Activated T-helper 2 cell treated with anti-CD3 and anti-CD28 coated beads, Interferon-gamma antibody, Interleukin-2, Interleukin-4, amounts not matched to agents 10 μg/mL and 5 μg/mL and 100 μg/mL, durations not matched to agents 14 hours and 24 hours and 36 hours (primary cell): Measurements from ENCODE around the gene SLC39A6. TPM values are rescaled to one million over a fixed set of nuclear protein-coding genes. Genes with fewer than 3 reads are reported as not detected.

Experiments used
- DNase-seq: peaks from one replicate; pipeline ENCODE4 v3.0.0; 2021; ENCODE audit warnings: low spot score
- H3K27ac Mint-ChIP-seq: one replicate; pipeline ENCODE4 v1.8.0; 2021; ENCODE audit warnings: mixed read lengths
- H3K27me3 Mint-ChIP-seq: one replicate; pipeline ENCODE4 v1.8.0; 2021; ENCODE audit warnings: low read depth, mixed read lengths
- H3K36me3 Mint-ChIP-seq: one replicate; pipeline ENCODE4 v1.8.0; 2021; ENCODE audit warnings: low read depth, mixed read lengths
- H3K4me1 Mint-ChIP-seq: one replicate; pipeline ENCODE4 v1.8.0; 2021; ENCODE audit warnings: low read depth, mixed read lengths
- H3K4me3 Mint-ChIP-seq: one replicate; pipeline ENCODE4 v1.8.0; 2021; ENCODE audit warnings: low read depth, mild to moderate bottlenecking, moderate library complexity, mixed read lengths
- H3K9me3 Mint-ChIP-seq: one replicate; pipeline ENCODE4 v1.8.0; 2021; ENCODE audit warnings: mixed read lengths
- intact Hi-C: fragments of 100-400 bp; cut with micrococcal nuclease; formaldehyde crosslinking; loops from one replicate; pipeline ENCODE4 v1.15.1; 2023
- total RNA-seq: library from RNA; stranded (reverse); gene quantifications from 2 replicates; pipeline ENCODE4 v1.2.3, GENCODE V29; 2022

SLC39A6 gene
- total RNA-seq, 1 donor from 2014 or later: 41.7 TPM

GRCh38 chr18:36155851-36156757 is 27.0 kb upstream of the SLC39A6 start:
- H3K27me3 Mint-ChIP-seq: no peaks in the 10 kb centered on the region
- H3K4me3 Mint-ChIP-seq: no peak overlapping the region
- peaks cover 82% of the 10 kb centered on the region for H3K36me3 Mint-ChIP-seq
- intact Hi-C loops: no loop called here
- DNase-seq: no peak
- no peaks in the 10 kb centered on the region for H3K9me3 Mint-ChIP-seq
- H3K27ac Mint-ChIP-seq: no peak overlapping the region
- H3K4me1 Mint-ChIP-seq: peaks cover 16% of the 10 kb centered on the region

GRCh38 chr18:36153771-36154170 is 24.6 kb upstream of the SLC39A6 start:
- no peak overlapping the region for H3K27ac Mint-ChIP-seq
- H3K36me3 Mint-ChIP-seq: peaks cover 83% of the 10 kb centered on the region
- peaks cover 20% of the 10 kb centered on the region for H3K4me1 Mint-ChIP-seq
- no peak for DNase-seq
- H3K9me3 Mint-ChIP-seq: no peaks in the 10 kb centered on the region
- intact Hi-C loops: no loop called here
- H3K4me3 Mint-ChIP-seq: no peak overlapping the region
- H3K27me3 Mint-ChIP-seq: no peaks in the 10 kb centered on the region

GRCh38 chr18:36153203-36153602 is 24.1 kb upstream of the SLC39A6 start:
- intact Hi-C loops: no loop called here
- Mint-ChIP-seq H3K36me3 (peaks cover 81% of the 10 kb centered on the region), H3K9me3 (no peaks in the 10 kb centered on the region), H3K27me3 (no peaks in the 10 kb centered on the region), H3K4me3 (no peak overlapping the region), H3K4me1 (peaks cover 20% of the 10 kb centered on the region), H3K27ac (no peak overlapping the region)
- no peak for DNase-seq

DNA sequence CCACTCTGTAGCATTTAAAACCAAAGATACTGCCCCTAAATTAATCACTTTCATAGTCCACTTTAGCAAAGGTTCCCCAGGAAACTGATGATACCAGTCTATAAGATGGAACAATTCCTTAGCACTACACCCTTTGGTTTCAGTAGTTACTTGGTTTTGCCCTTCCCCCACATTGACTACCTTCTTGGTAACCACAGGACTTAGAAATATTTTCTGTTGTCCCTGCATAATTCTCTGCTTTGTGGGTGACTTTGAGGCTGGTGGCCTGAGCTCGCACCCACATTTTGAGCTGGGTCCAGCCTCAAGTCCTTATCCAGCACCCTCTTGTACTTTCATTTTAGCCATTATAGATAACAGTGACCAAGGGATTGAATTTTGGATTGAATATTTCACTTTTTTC is 23.6 kb upstream of the SLC39A6 start:
- Mint-ChIP-seq H3K27me3 (no peaks in the 10 kb centered on the region), H3K36me3 (peaks cover 81% of the 10 kb centered on the region), H3K4me1 (peaks cover 20% of the 10 kb centered on the region), H3K9me3 (no peaks in the 10 kb centered on the region), H3K27ac (no peak overlapping the region), H3K4me3 (no peak overlapping the region)
- no peak for DNase-seq
- intact Hi-C loops: no loop called here

DNA sequence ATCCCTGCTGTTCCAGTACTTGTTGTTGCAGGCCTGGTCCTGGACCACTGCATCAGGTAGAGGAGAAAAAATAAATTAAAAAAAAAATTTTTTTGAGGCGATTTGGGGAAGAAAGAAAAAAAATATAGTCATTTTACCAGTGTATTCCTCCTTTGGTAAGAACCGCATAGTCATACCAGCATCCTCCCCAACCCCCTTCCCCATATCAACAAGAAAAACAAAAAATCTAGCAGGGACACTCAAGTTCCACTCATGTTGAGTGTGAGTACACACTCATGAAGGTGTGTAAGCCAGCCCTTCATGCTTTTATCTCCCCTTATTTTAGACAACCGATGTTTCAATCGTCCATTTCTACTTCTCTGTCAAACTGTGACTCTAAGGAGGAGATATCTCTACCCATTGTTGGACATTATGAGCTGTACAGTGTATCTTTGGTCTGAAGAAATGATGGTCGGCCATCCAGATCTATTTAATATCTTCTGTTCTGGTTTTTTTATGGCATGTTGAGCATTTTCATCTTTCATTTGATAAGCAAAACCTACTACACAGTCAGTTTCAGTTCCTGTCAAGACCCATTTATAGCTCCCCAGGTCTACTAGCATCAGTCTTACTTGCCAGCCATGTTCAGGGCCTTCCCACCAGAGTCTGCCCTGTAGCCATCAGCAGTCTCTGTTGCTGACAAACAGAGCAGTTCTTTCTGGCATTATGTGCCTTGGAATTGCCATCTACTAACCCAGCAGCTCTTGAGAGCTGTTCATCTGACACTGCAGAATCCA is 20.6 kb upstream of the SLC39A6 start:
- no peak for DNase-seq
- no peak overlapping the region for H3K4me3 Mint-ChIP-seq
- intact Hi-C loops: no loop called here
- peaks cover 85% of the 10 kb centered on the region for H3K36me3 Mint-ChIP-seq
- no peaks in the 10 kb centered on the region for H3K27me3 Mint-ChIP-seq
- no peak overlapping the region for H3K27ac Mint-ChIP-seq
- H3K4me1 Mint-ChIP-seq: peaks cover 16% of the 10 kb centered on the region
- no peaks in the 10 kb centered on the region for H3K9me3 Mint-ChIP-seq

DNA sequence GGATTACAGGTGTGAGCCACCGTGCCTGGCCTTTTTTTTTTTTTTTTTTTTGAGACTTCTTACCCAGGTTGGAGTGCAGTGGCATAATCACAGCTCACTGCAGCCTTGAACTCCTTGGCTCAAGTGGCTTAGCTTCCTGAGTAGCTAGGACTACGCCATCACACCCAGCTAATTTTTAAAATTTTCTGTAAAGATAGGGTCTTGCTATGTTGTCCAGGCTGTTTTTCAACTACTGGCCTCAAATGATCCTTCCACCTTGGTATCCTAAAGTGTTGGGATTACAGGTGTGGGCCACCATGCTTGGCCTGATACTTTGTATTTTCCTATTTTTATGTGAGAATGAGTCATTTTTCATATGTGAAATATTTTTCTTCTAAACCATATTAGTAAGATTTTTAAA is 14.3 kb upstream of the SLC39A6 start:
- no peak overlapping the region for H3K27ac Mint-ChIP-seq
- no peaks in the 10 kb centered on the region for H3K9me3 Mint-ChIP-seq
- H3K36me3 Mint-ChIP-seq: peaks cover 76% of the 10 kb centered on the region
- H3K4me3 Mint-ChIP-seq: no peak overlapping the region
- intact Hi-C loops: no loop called here
- DNase-seq: no peak
- H3K4me1 Mint-ChIP-seq: peaks cover 9% of the 10 kb centered on the region
- H3K27me3 Mint-ChIP-seq: no peaks in the 10 kb centered on the region

DNA sequence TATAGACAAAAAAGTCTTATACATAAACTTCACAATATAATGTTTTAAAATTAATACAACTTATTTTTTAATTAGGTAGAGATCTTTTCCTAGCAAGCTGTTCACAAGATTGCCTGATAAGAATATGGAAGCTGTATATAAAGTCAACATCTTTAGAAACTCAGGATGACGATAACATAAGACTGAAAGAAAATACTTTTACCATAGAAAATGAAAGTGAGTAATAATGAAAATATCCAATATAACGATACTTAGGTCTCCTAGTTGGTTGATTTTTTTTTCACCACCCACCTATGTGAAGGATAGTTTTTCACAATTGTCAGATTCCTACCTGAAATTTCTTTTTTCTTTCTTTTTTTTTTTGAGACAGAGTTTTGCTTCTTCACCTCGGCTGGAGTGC is 13.6 kb upstream of the SLC39A6 start:
- H3K36me3 Mint-ChIP-seq: peaks cover 76% of the 10 kb centered on the region
- no peak overlapping the region for H3K4me3 Mint-ChIP-seq
- no peaks in the 10 kb centered on the region for H3K9me3 Mint-ChIP-seq
- no peak overlapping the region for H3K27ac Mint-ChIP-seq
- H3K4me1 Mint-ChIP-seq: peaks cover 9% of the 10 kb centered on the region
- H3K27me3 Mint-ChIP-seq: no peaks in the 10 kb centered on the region
- DNase-seq: no peak
- intact Hi-C loops: no loop called here

GRCh38 chr18:36141576-36141975 is 12.4 kb upstream of the SLC39A6 start:
- no peaks in the 10 kb centered on the region for H3K27me3 Mint-ChIP-seq
- H3K27ac Mint-ChIP-seq: no peak overlapping the region
- DNase-seq: no peak
- H3K9me3 Mint-ChIP-seq: no peaks in the 10 kb centered on the region
- intact Hi-C loops: no loop called here
- peaks cover 9% of the 10 kb centered on the region for H3K4me1 Mint-ChIP-seq
- H3K36me3 Mint-ChIP-seq: peaks cover 75% of the 10 kb centered on the region
- H3K4me3 Mint-ChIP-seq: no peak overlapping the region

DNA sequence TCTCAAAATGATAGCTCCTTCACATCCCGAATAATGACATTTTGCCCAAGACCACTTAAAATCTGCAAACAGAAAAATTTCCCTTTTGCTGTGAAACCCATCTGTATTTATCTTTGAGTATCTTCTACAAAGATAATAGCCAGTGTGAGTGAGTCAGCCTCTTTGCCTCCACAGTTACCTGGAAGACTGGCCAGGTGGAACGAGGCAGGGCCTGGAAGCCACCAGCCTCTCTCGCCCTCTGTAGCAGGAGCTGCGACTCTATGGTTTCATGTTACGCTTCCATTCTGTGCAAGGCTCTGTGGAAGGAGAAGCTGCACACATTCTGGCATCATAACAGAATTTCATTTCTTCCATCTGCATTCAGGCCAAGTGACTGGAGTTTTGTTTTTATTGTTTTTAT is 10.1 kb upstream of the SLC39A6 start:
- Mint-ChIP-seq H3K9me3 (no peaks in the 10 kb centered on the region), H3K27ac (no peak overlapping the region), H3K4me1 (peaks cover 9% of the 10 kb centered on the region), H3K36me3 (peaks cover 68% of the 10 kb centered on the region), H3K4me3 (no peak overlapping the region), H3K27me3 (no peaks in the 10 kb centered on the region)
- intact Hi-C loops: no loop called here
- DNase-seq: no peak

DNA sequence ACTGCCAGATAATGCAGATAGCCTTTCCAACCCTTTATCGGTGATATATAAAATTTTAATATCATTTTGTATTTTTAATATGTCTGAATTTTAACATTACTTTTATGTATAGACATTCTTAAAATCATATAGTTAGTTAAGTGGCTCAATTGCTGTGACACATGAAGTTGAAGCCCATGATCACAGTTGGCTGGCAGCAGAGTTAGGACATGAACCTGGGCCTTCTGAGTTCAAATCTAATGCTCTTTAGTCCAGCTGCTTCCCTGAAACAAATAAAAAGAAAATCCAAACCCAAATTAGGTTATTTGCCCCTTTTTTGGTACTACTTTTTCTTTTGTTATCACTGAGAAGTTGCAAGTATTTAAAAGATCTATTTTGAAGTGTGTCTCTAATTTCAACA is 6.1 kb upstream of the SLC39A6 start:
- Mint-ChIP-seq H3K4me1 (peaks cover 19% of the 10 kb centered on the region), H3K27ac (no peak overlapping the region), H3K36me3 (peaks cover 62% of the 10 kb centered on the region), H3K27me3 (no peaks in the 10 kb centered on the region), H3K4me3 (no peak overlapping the region), H3K9me3 (no peaks in the 10 kb centered on the region)
- DNase-seq: no peak
- intact Hi-C loops: no loop called here

DNA sequence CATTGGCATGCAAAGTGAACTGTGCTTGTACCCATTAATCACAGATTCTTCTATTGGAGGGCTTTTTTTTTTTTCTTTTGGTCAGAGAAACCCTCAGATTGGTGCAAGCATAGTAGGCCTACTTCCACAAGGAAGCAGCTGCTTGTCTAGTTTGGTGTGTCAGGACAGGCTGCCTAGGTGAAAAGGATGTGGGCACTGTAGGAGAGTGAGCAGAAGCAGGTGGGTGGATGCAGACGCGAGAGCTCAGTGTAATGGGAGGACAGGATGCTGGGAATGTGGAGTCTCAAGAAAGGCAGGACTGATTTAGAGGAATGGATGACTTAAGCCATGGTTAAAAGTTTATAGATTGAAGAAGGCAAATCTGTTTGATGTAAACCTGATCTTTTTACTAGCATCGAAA is 3.6 kb upstream of the SLC39A6 start:
- no peak for DNase-seq
- no peak overlapping the region for H3K27ac Mint-ChIP-seq
- no peaks in the 10 kb centered on the region for H3K9me3 Mint-ChIP-seq
- no peaks in the 10 kb centered on the region for H3K27me3 Mint-ChIP-seq
- intact Hi-C loops: no loop called here
- peaks cover 50% of the 10 kb centered on the region for H3K36me3 Mint-ChIP-seq
- peaks cover 26% of the 10 kb centered on the region for H3K4me1 Mint-ChIP-seq
- H3K4me3 Mint-ChIP-seq: no peak overlapping the region

DNA sequence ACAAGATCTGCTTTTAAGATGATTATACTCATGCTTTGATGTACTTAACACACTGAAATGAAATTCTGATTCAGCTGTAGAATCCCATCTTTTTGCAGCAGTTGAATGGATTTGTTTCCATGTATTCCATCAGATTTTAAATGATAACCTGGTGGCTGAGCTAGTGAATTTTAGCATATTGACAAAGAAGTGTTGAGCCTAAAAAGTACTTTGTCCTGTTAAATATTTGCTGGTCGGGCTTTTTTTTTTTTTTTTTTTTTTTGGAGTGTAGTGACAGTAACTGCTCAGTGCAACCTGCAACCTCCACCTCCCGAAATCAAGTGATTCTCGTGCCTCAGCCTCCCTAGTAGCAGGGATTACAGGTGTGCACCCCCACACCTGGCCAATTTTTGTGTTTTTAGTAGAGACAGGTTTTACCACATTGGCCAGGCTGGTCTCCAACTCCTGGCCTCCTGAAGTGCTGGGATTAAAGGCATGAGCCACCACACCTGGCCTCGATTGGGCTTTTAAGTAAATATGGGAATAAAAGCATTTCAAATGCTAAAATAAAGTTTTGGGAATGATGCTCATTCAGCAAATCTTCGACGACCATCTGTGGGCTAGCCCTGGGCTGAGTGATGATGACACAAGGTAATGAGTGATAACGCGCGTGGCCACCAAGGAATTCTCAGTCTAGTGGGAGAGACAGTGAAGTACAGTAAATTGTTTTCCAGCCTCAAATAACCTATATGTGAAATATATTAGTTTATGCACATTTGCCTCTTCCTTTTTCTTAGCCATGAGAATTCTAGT is 2.7 kb upstream of the SLC39A6 start:
- Mint-ChIP-seq H3K36me3 (peaks cover 46% of the 10 kb centered on the region), H3K4me1 (peaks cover 31% of the 10 kb centered on the region), H3K27me3 (no peaks in the 10 kb centered on the region), H3K27ac (no peak overlapping the region), H3K9me3 (no peaks in the 10 kb centered on the region), H3K4me3 (peak overlapping the region; percentile 45)
- no peak for DNase-seq
- intact Hi-C loops: no loop called here
